ENCODE data around the gene MYOM1.
A peak's percentile ranks its signal among the peaks of the same experiment; 100 is the strongest.
"Not testable (repeated sequence)": the region's sequence is repeated elsewhere in the genome, so short reads cannot be mapped to it uniquely, and the experiment has no call there.

MYOM1 gene

GRCh38 chr18:3093624-3094337 lies 126.0 kb downstream of the MYOM1 start:
- DNase-seq (ENCODE audit: low read depth in 4 of 4, low spot score in 1 of 4): no peak

- DNase-seq (ENCODE audit: low read depth in 4 of 4, low spot score in 1 of 4): no peak
Observed at GRCh38 chr18:3092727-3093126, 127.0 kb downstream of the MYOM1 start.

GRCh38 chr18:3089579-3089978 lies 130.2 kb downstream of the MYOM1 start:
- DNase-seq (ENCODE audit: low read depth in 4 of 4, low spot score in 1 of 4): no peak

GRCh38 chr18:3088449-3088848 lies 131.3 kb downstream of the MYOM1 start:
- no peak for DNase-seq (ENCODE audit: low read depth in 4 of 4, low spot score in 1 of 4)

GRCh38 chr18:3086871-3087270 lies 132.9 kb downstream of the MYOM1 start:
- no peak for DNase-seq (ENCODE audit: low read depth in 4 of 4, low spot score in 1 of 4)

- no peak for DNase-seq (ENCODE audit: low read depth in 4 of 4, low spot score in 1 of 4)
Observed at GRCh38 chr18:3085612-3086011, 134.2 kb downstream of the MYOM1 start.

- DNase-seq (ENCODE audit: low read depth in 4 of 4, low spot score in 1 of 4): no peak
Observed at GRCh38 chr18:3084206-3084605, 135.6 kb downstream of the MYOM1 start.

- DNase-seq (ENCODE audit: low read depth in 4 of 4, low spot score in 1 of 4): no peak
Observed at GRCh38 chr18:3083766-3084165, 136.0 kb downstream of the MYOM1 start.

GRCh38 chr18:3081584-3081991 lies 138.2 kb downstream of the MYOM1 start:
- no peak for DNase-seq (ENCODE audit: low read depth in 4 of 4, low spot score in 1 of 4)

- DNase-seq (ENCODE audit: low read depth in 4 of 4, low spot score in 1 of 4): no peak
Observed at GRCh38 chr18:3079653-3080052, 140.1 kb downstream of the MYOM1 start.

- DNase-seq (ENCODE audit: low read depth in 4 of 4, low spot score in 1 of 4): no peak
Observed at GRCh38 chr18:3075491-3075890, 144.3 kb downstream of the MYOM1 start.

- no peak for DNase-seq (ENCODE audit: low read depth in 4 of 4, low spot score in 1 of 4)
Observed at GRCh38 chr18:3074087-3074486, 145.7 kb downstream of the MYOM1 start.

GRCh38 chr18:3073353-3073752 lies 146.4 kb downstream of the MYOM1 start:
- not testable (repeated sequence) for DNase-seq (ENCODE audit: low read depth in 4 of 4, low spot score in 1 of 4)

- DNase-seq (ENCODE audit: low read depth in 4 of 4, low spot score in 1 of 4): no peak
Observed at GRCh38 chr18:3071676-3072075, 148.1 kb downstream of the MYOM1 start.

- DNase-seq (ENCODE audit: low read depth in 4 of 4, low spot score in 1 of 4): no peak
Observed at GRCh38 chr18:3069671-3070433, 149.9 kb downstream of the MYOM1 start.

GRCh38 chr18:3067722-3068121 lies 152.0 kb downstream of the MYOM1 start:
- DNase-seq (ENCODE audit: low read depth in 4 of 4, low spot score in 1 of 4): no peak

GRCh38 chr18:3067165-3067661 lies 152.6 kb downstream of the MYOM1 start:
- no peak for DNase-seq (ENCODE audit: low read depth in 4 of 4, low spot score in 1 of 4)

- DNase-seq (ENCODE audit: low read depth in 4 of 4, low spot score in 1 of 4): no peak
Observed at GRCh38 chr18:3066341-3067110, 153.2 kb downstream of the MYOM1 start.

- DNase-seq (ENCODE audit: low read depth in 4 of 4, low spot score in 1 of 4): not testable (repeated sequence)
Observed at GRCh38 chr18:3063766-3064165, 156.0 kb downstream of the MYOM1 start.

- DNase-seq (ENCODE audit: low read depth in 4 of 4, low spot score in 1 of 4): peak in 3 of 4 experiments; percentile 39 to 61 (median 53)
Observed at GRCh38 chr18:3062798-3063680, 156.7 kb downstream of the MYOM1 start.
